Measurements from ENCODE around the gene PCBP3.
"Not testable (repeated sequence)": the region's sequence is repeated elsewhere in the genome, so short reads cannot be mapped to it uniquely, and the experiment has no call there.

Gene PCBP3

DNA sequence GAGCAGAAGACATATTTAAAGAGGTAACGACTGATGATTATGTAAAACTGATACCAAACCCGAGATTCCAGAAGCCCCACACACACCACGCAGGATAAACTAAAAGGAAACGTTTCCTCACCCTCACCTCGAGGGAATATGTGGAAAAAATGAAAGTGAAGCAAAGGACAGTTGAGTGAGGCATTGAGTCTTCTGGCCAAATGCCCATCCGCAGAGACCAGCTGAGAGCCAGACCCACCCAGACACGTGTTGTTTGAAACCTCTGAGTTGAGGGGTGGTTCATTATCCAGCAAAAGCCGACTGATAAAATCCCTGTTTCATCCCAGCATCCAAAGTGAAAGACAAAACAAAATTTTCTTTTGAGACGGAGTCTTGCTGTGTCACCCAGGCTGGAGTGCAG lies 29.6 kb upstream of the PCBP3 start:
- no peak for DNase-seq (ENCODE audit: low read depth)

DNA sequence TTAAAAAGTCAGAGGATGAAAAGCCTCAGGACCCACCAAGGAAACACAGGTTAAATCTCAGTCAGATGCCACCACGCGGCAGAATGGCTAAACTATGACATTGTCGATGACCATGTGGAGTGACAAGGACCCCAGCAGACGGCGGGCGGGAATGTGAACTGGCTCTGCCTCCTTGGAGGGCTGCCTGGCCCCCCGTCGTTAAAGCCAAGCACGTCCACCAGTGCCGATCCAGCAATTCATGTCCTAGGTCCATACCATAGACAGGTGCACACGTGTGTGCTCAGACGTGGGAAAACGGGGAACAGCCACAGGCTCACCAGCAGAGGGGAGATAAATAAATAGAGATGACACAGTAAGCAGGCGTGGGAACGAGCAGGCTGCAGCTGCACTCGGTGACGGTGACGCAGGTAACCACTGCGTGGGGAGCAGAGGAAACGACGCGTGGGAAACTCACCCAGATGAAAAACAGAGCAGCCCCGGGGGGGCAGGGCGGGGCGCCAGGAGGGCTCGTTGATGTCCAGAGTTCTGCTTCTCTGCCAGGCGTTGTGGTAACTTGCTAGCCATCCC lies 28.3 kb upstream of the PCBP3 start:
- DNase-seq (ENCODE audit: low read depth): no peak

DNA sequence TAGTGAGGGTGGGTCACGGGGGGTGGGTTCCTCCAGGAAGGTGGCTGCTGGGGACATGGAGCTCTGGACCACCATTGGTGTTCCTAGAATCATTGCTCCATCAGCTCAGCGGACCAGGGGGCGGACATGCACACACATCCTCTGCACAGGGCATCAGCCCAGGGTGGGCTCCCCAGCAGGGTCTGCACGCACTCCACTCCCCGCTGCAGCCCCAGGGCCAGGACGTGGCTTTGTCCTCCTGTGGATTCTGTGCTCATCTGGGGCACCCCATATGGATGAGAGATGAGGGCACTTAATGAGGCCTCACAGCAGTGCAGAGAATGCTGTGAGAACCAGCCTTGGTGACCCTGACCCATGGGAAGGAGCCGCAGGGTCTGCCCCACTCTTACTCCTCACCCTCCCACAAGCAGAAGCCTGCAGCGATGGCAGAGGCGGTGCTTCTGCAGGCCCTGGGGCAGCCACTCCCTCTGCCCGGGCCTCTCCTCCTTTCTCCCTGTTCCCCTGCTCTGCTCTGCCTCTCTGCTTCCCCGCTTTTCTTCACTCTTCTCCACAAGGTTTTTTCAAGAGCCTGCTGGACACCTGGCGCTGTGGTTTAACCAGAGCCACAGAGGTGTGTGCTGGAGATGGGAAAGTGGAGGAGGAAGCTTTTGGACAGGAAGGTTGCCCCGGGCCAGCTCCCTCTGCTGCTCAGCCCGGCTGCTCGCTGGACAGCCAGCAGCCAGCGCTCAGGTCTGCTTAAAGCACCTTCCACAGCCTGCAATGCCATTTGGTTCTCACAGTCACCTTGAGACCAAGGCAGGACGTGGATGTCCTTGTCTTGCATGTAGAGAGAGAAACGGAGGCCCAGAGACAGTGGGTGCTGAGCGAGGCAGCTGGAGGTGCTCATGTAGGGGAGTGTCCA lies 26.3 kb upstream of the PCBP3 start:
- DNase-seq (ENCODE audit: low read depth): no peak

DNA sequence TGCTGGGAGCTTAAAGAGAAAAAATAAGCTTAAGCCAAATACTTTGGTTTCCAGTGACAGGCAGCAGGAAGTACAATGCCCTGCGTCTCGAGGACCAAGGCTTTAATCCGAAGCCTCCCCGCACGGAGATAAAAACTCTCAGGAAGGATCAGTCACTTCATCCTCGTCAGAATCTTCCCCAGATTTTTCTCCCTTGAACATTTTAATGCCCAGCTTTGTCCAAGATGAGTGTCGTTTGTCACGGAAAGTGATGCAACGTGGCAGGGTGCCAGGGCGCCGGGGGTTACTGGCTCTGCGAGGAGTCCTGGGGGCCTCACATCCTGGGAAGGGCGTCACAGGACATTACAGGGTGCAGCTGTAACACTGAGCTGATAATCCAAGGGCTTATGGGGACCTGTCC lies 25.2 kb upstream of the PCBP3 start:
- DNase-seq (ENCODE audit: low read depth): no peak

DNA sequence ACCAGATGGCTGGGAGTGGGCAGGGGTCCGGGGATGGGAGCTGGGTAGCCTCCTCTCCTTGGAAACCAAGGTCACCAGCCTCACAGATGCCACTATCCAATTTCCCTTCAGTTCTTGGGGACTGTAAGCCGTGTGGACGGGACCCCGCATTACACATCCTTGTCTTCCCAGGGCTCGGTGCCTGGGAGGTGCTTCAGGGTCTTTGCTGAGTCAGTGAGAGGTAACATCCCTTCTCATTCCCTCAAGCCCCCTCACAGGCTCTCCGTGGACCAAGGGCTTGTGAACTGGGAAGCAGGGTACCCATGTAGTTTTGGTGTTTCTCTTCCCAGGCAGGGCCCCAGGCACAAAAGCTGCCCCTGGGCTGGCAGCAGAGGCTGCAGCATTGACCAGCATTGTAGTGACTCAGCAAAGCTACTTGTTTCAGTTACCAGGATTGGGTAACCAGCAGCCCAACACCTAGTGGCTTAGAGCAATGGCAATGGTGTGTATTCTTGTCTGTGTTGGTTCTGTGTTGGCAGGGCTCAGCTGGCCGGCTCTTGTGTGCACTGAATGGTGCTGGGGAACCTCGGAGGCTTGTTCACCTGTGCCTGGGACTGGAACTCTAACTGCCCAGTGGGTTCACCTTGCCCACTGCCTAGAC lies 24.6 kb upstream of the PCBP3 start:
- DNase-seq (ENCODE audit: low read depth): no peak

DNA sequence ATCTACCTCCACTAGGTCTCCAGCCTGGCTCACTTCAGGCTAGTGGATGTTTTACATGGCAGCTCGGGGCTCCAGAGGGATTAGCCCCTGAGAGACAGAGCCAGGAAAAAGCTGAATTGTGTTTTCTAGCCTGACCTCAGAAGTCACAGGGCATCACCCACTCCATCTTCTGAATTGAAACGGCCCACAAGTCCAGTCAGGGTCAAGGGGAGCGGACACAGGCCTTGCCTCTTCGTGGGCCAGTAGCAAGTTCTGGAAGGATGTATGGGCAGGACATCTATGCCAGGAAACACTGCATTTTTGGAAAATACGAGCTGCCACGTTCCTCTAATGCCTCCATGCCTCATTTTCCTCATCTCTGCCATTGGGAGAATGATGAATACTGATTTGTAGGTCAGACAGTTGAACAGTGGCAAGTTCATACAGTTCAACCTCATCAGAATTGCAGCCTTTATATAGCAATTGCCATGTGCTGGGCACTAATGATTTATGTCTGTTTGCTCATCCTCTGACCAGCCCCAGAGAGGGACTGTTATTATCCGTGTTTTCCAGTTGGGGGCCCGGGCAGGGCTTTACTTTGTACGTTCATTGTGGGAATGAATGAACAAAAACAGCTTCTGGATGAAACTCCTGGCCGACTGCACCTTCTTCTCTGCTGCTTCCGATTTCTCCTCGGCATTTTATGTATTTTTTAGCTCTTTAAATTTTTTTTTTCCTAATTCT lies 23.2 kb upstream of the PCBP3 start:
- no peak for DNase-seq (ENCODE audit: low read depth)

DNA sequence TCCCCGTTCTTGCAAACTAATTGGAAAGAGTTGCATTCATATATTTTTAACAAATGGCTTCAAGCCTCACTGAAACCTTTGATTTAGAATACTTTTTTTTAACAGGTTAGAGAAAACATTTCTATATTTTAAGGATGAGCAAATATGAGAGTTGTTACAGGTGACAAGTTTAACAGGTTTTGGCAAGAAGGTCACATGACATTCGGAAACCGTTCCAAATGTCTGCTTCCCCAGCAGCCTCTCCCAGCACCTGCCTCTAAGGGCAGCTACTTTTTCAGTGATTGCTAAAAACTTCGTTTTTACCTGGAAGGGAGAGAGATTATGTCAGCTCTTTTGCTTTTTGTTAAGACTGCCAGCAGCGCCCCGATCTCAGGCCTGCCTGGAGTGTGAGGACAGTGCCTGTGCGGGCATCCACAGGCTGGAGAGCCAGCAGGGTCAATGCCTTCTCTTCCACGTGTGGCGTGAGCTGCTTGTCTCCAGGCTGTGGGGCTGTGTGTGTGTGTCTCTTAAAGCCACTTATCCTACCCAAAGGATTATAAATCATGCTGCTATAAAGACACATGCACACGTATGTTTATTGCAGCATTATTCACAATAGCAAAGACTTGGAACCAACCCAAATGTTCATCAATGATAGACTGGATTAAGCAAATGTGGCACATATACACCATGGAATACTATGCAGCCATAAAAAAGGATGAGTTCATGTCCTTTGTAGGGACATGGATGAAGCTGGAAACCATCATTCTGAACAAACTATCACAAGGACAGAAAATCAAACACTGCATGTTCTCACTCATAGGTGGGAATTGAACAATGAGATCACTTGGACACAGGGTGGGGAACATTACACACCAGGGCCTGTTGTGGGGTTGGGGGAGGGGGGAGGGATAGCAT lies 21.8 kb upstream of the PCBP3 start:
- not testable (repeated sequence) for DNase-seq (ENCODE audit: low read depth)

DNA sequence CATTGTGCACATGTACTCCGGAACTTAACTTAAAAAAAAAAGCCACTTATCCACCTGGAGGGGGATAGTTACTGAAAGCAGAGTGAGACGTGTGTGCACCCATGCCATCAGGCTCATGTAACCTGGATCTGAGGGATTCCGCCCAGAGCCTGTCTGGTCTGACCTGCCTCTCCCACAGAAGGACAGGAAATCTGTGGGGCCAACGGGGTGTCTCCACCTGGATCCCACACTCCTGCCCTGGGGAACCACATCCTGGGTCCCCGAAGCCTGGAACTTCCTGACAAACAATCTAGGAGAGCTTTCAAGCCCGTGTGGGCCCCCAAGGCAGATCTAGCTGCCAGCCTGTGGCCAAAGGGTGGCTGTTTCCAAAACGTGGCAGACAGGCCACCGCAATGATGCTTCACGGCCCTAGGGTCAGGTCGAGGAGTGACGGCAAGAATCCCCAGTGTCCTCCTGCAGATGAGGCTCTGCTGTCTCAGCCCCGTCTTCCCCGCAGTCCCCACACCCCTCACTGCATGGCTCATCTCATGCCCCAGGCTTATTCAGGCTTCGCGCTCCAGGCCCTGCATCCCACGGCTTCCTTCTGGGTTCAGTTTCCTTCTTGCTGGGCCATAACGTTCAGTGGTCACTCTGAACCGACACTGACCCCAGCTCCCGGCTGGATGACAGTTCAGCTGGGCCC lies 21.0 kb upstream of the PCBP3 start:
- DNase-seq (ENCODE audit: low read depth): no peak

DNA sequence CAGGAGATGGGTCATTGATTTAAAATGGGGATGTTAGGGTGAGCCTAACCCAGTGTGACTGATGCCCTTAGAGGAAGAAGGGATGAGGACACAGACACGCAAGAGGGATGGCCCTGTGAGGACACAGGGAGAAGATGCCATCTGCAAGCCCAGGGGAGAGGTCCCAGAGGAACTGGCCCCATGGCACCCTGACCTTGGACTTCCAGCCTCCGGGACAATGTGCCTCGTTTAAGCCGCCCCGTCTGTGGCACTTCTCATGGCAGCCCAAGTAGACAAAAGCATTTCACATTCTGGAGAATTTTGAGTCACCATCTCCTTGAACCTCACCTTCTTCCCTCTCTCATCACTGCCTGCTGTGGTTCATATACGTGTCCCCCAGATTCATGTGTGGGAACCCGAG lies 20.1 kb upstream of the PCBP3 start:
- no peak for DNase-seq (ENCODE audit: low read depth)

DNA sequence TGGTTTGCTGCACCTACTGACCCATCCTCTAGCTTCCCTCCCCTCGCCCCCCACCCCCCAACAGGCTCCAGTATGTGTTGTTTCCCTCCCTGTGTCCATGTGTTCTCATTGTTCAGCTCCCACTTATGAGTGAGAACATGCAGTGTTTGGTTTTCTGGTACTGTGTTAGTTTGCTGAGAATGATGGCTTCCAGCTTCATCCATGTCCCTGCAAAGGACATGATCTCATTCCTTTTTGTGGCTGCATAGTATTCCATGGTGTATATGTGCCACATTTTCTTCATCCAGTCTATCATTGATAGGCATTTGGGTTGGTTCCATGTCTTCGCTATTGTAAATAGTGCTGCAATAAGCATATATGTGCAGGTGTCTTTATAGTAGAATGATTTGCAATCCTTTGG lies 17.4 kb upstream of the PCBP3 start:
- DNase-seq (ENCODE audit: low read depth): not testable (repeated sequence)

DNA sequence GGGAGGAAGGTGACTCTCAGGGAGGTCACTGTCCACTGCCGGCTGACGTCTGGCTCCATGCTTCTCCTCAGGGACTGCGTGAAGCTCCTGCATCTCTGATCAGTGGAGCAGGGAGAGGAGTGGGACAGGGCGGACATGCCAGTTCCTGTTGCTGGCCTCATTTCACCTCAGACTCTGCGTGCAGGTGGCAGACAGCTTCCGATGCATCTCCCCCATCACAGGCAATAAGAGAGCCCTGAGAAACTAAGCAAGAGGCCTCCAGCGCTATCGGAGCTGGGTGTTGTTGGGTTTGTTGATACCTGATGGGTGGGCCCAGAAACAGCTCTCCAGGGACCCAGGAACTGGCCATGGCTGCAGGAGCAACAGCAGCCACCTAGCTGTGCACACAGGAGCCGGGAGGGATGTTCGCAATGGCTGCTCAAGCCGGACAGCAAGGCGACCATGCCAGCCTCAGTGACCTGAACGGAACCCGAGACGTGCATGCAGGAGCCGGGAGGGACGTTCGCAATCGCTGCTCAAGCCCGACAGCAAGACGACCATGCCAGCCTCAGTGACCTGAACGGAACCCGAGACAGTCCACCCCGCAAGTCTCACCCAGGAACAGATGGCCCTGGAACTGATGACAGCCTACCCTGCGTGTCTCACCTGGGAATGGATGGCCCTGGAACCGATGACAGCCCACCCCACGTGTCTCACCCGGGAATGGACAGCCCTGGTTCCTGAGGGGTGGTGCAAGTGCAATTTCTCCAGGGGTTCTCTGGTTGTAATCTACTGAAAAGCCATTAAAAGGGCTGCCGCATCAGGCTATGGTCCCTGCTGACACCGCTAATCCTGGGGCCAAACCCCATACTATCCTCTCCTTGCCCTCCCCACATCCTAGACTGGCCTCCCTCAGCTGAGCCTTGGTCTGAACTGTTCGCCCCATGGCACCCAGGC lies 14.2 kb upstream of the PCBP3 start:
- DNase-seq (ENCODE audit: low read depth): no peak

DNA sequence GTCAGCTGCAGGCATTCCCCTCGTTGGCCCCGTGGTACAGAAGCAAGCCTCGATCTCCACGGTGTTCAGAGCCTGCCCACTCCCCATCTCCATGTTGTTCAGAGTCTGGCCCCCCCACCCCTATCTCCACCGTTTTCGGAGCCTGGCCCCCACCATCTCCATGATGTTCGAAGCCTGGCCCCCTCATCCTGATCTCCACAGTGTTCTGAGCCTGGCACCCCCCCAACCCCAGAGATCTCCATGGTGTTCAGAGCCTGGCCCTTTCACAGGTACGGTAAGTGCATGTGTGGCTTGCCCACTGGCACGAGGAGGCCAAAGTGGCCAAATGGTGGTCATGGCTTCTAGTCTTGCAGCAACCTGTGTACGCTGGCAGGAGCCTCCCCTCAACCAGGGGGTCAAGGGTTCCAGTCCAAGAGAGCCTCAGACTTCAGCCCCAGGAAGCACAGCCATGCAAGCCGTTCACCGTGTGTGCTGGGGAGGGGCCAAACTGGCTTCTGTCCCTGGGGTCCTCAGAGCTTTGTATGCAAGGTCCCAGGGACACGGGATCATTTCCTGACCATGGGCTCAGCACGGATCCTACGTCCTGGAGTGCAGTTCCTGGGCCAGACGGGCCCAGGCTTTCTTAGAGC lies 13.3 kb upstream of the PCBP3 start:
- DNase-seq (ENCODE audit: low read depth): no peak

DNA sequence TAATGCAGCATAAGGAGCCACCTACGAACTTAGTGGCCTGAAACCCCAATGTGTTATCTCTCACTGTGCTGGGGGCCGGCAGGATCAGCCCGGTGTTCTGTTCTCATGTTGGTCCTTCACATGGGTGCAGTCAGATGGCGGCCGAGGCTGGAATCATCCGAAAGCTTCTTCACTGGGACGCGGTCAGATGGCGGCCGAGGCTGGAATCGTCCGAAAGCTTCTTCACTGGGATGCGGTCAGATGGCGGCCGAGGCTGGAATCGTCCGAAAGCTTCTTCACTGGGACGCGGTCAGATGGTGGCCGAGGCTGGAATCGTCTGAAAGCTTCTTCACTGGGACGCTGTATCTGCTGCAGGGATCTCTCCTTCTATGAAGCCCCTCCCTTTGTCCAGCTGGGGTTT lies 12.6 kb upstream of the PCBP3 start:
- DNase-seq (ENCODE audit: low read depth): no peak

DNA sequence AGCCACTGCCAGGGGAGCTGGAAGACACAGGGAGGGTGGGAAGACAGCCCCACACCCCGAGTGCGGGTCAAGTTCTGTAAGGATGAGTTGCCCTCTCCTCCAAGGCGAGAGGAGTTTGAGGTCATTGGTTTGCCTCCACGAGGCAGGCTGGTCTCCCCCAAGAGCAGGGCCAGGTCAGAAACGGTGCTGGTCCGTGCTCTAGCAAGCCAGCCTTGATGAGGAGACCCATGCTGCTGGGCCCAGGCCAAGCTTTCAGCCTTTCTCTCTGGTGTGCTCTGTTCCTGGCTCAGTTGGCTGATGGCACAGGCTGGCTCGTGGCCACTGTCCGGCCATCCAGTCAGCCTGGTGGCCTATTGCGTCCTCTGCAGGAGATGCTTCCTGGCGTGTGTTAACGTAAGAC lies 12.0 kb upstream of the PCBP3 start:
- no peak for DNase-seq (ENCODE audit: low read depth)

DNA sequence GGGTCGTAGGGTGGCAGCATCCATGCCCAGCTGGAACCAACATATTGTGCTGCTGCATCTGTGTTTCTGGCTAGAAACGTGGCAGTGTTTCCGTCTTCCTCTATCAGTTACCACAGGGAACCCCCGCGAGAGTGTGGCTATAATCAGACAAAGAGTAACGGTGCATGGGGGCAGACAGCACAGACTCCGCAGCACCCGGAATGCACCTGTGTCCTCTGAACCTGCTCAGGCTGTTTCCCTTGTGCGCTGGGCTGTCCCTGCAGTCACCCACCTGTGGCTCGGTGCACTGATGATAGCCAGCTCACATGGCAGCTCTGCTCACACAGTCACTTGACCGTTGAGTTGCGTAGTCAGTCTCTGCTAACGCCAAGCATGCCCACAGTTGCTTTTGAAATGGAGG lies 11.4 kb upstream of the PCBP3 start:
- DNase-seq (ENCODE audit: low read depth): no peak

DNA sequence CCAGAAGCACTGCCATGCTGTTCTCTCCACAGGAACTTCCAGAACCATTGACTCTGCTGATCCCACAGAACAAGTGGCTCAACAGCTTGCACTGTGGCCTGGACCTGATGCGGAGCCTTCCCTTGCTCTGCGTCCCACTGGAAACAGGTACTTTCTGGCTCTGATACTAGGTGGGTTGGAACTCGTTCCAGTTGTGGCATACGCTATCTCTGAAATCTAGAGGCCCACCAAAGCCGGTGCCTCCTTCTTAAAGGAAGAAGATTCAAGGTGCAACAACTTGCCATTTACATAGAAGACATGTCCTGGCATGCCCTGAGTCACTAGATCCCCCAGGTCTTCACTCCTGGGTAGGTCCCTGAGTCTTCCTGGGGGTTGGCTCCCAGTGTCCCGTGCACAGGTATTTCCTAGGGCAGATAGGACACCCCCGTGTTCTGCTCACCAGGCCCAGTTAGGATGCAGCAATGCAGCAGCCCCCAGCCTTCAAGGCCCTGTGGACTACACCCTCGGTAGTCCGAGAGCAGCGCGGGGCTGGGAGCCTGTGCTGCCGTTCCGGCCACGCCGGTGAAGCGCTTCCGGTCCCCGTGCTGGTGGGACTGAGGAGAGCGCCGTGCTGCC lies 10.8 kb upstream of the PCBP3 start:
- no peak for DNase-seq (ENCODE audit: low read depth)

DNA sequence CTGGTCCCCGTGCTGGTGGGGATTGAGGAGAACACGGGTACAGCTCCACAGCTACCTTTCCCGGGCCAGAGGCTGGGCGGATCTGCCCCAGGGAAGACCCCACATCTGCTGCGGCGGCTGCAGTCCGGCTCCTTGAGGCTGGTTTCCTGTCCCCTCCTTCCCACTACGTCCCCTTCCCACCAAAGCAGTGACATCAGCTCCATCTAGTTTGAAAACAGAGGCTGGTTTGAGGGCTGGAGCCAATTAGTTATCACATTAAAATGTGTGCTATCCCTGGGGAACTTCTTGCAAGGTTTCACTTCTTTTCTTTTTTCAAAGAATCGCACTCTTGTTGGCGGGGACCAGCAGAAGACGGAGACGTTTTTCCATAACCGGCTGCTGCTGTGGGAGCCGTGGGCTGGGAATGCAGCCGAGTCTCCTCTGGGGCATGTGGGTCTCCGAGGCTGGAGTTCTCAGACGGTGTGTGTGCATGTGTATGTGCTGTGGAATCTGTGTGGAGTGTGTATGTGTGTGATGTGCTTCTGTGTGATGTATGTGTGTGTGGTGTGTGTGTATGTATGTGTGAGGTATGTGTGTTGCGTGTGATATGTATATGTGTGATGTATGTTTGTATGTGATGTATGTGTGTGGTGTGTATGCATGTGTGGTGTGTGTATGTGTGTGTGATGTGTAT lies 8.9 kb upstream of the PCBP3 start:
- no peak for DNase-seq (ENCODE audit: low read depth)

All from HS-5 (cell line).